GM21515 (cell line): ENCODE results near the gene ZNF665.
"Not testable (repeated sequence)": the region's sequence is repeated elsewhere in the genome, so short reads cannot be mapped to it uniquely, and the experiment has no call there.

Experiments
- ATAC-seq: cut with Tn5 transposase; IDR thresholded peaks from one replicate; pipeline ENCODE4 v1.9.1; 2021; ENCODE audit not compliant: unreplicated experiment

ZNF665 gene

GRCh38 chr19:53158119-53158656 lies 35.0 kb downstream of the ZNF665 start:
- ATAC-seq = no peak

GRCh38 chr19:53157626-53158025 lies 35.5 kb downstream of the ZNF665 start:
- ATAC-seq = no peak

GRCh38 chr19:53156850-53157249 lies 36.3 kb downstream of the ZNF665 start:
- ATAC-seq = no peak

GRCh38 chr19:53147645-53148044 lies 45.5 kb downstream of the ZNF665 start:
- no peak for ATAC-seq

GRCh38 chr19:53140351-53140750 lies 52.8 kb downstream of the ZNF665 start:
- ATAC-seq = no peak

- ATAC-seq = no peak
These were observed 56.7 kb downstream of the ZNF665 start for GRCh38 chr19:53136432-53136831.

GRCh38 chr19:53132141-53132991 lies 60.8 kb downstream of the ZNF665 start, which contains the start of gene ZNF415:
ZNF415 (minus strand) TSS chr19:53132910; CDS start chr19:53122676, 10,234 bp downstream.
- no peak for ATAC-seq

- no peak for ATAC-seq
These were observed 61.4 kb downstream of the ZNF665 start for GRCh38 chr19:53131727-53132126.

GRCh38 chr19:53131085-53131590 lies 62.0 kb downstream of the ZNF665 start:
- no peak for ATAC-seq

- ATAC-seq = no peak
These were observed 62.7 kb downstream of the ZNF665 start for GRCh38 chr19:53130506-53130905.

GRCh38 chr19:53126733-53127526 lies 66.2 kb downstream of the ZNF665 start:
- ATAC-seq = not testable (repeated sequence)

- no peak for ATAC-seq
These were observed 69.8 kb downstream of the ZNF665 start for GRCh38 chr19:53123400-53123799.
